H1 (cell line): ENCODE results near the gene GRIK2. TPM values are rescaled to one million over a fixed set of nuclear protein-coding genes. Genes with fewer than 3 reads are reported as not detected.

Experiments used
- CTCF ChIA-PET: fragments of 300-600 bp; sonication (Branson Sonifier 250); formaldehyde crosslinking; loops from one replicate; lab custom pipeline; 2021; ENCODE audit not compliant: partially characterized antibody; lab: Charles Lee
- POLR2A ChIA-PET: fragments of 300-600 bp; sonication (Branson Sonifier 250); formaldehyde crosslinking; loops from one replicate; lab custom pipeline; 2021; ENCODE audit warnings: inconsistent platforms; ENCODE audit not compliant: partially characterized antibody; lab: Charles Lee
- DNase-seq, 2 experiments: peaks; one replicate each; pipeline versions ENCODE4 v3.0.0 to v3.0.0-alpha.2; 2010 to 2022; ENCODE audit warnings: low spot score in 2 of 2, low read depth in 1 of 2, mixed read lengths in 1 of 2
- FAIRE-seq: peaks from 2 replicates; lab custom pipeline; 2011; peaks lifted over from hg19 to GRCh38; lab: Jason Lieb, UNC
- H2AFZ ChIP-seq: 2 replicates; pipeline ENCODE4 v1.8.1; 2012; ENCODE audit warnings: low read length, inconsistent platforms
- H2AK5ac ChIP-seq: 2 replicates; pipeline ENCODE4 v1.6.1; 2013; ENCODE audit warnings: low read depth, low read length
- H2BK120ac ChIP-seq: replicated peaks from 2 replicates; pipeline ENCODE3; 2013; ENCODE audit warnings: low read depth, low read length, inconsistent platforms
- H2BK12ac ChIP-seq: 2 replicates; pipeline ENCODE4 v1.6.1; 2013; ENCODE audit warnings: low read depth, low read length
- H2BK15ac ChIP-seq: 2 replicates; pipeline ENCODE4 v1.6.1; 2013; ENCODE audit warnings: low read length
- H2BK20ac ChIP-seq: 2 replicates; pipeline ENCODE4 v1.6.1; 2013; ENCODE audit warnings: low read length
- H2BK5ac ChIP-seq: 2 replicates; pipeline ENCODE4 v1.6.1; 2013; ENCODE audit warnings: low read depth, low read length
- H3K14ac ChIP-seq: 2 replicates; pipeline ENCODE4 v1.6.1; 2013; ENCODE audit warnings: inconsistent platforms; ENCODE audit not compliant: insufficient read length
- H3K18ac ChIP-seq: 2 replicates; pipeline ENCODE4 v1.6.1; 2013; ENCODE audit warnings: low read length; ENCODE audit errors: extremely low read depth
- H3K23ac ChIP-seq: 2 replicates; pipeline ENCODE4 v1.6.1; 2013; ENCODE audit warnings: inconsistent platforms; ENCODE audit not compliant: insufficient read length
- H3K23me2 ChIP-seq: 2 replicates; pipeline ENCODE4 v1.6.1; 2013; ENCODE audit warnings: low read depth, low read length
- H3K27ac ChIP-seq: 2 replicates; pipeline ENCODE4 v1.6.1; 2011; ENCODE audit warnings: low read depth, low read length, inconsistent platforms
- H3K27me3 ChIP-seq, 4 experiments: replicated peaks in 1 of 4; 1 replicate in 1 of 4; 2 replicates in 3 of 4; pipeline versions ENCODE4 v1.6.1 to v1.8.1; 2011 to 2013; ENCODE audit warnings: low read length in 3 of 4, mild to moderate bottlenecking in 3 of 4, inconsistent platforms in 2 of 4, mixed read lengths in 2 of 4, moderate library complexity in 1 of 4; ENCODE audit not compliant: control insufficient read depth in 3 of 4, insufficient read depth in 3 of 4; ENCODE audit errors: extremely low read depth in 1 of 4
- H3K36me3 ChIP-seq, 4 experiments: 2 replicates each; pipeline versions ENCODE4 v1.6.1 to v1.8.1; 2011 to 2013; ENCODE audit warnings: mild to moderate bottlenecking in 4 of 4, low read length in 3 of 4, moderate library complexity in 2 of 4, control low read depth in 1 of 4, inconsistent platforms in 1 of 4; ENCODE audit not compliant: insufficient read depth in 4 of 4, control insufficient read depth in 2 of 4
- H3K4ac ChIP-seq: replicated peaks from 2 replicates; pipeline ENCODE3; 2013; ENCODE audit warnings: low read length, low read depth, mixed read lengths, inconsistent platforms; ENCODE audit not compliant: insufficient read length
- H3K4me1 ChIP-seq, 4 experiments: replicated peaks in 1 of 4; 1 replicate in 1 of 4; 2 replicates in 3 of 4; pipeline versions ENCODE4 v1.6.1 to v1.8.1; 2011 to 2013; ENCODE audit warnings: low read length in 3 of 4, inconsistent platforms in 2 of 4, mixed read lengths in 1 of 4; ENCODE audit not compliant: insufficient read depth in 4 of 4, control insufficient read depth in 3 of 4
- H3K4me2 ChIP-seq, 2 experiments: 2 replicates each; pipeline versions ENCODE4 v1.6.1 to v1.8.1; 2011 to 2013; ENCODE audit warnings: low read depth in 2 of 2, low read length in 2 of 2, control low read depth in 1 of 2, inconsistent platforms in 1 of 2, mild to moderate bottlenecking in 1 of 2; ENCODE audit not compliant: insufficient read depth in 1 of 2
- H3K4me3 ChIP-seq, 4 experiments: fragments of 200-600, 300-600 bp in 1 of 4; sonication (generic), shearing (Covaris generic), sonication (Bioruptor Twin) in 1 of 4; 2 replicates each; pipeline versions ENCODE4 v1.5.1 to v1.8.1; 2011 to 2016; ENCODE audit warnings: low read length in 4 of 4, low read depth in 3 of 4, control low read depth in 2 of 4, inconsistent platforms in 2 of 4, mild to moderate bottlenecking in 2 of 4, mixed read lengths in 1 of 4, moderate library complexity in 1 of 4; ENCODE audit not compliant: insufficient read depth in 2 of 4; ENCODE audit errors: extremely low read depth in 1 of 4
- H3K56ac ChIP-seq: replicated peaks from 2 replicates; pipeline ENCODE3; 2013; ENCODE audit warnings: low read depth, mild to moderate bottlenecking, mixed read lengths, low read length, inconsistent platforms; ENCODE audit not compliant: insufficient read length
- H3K79me1 ChIP-seq: 2 replicates; pipeline ENCODE4 v1.6.1; 2013; ENCODE audit warnings: low read depth, low read length, control low read depth
- H3K79me2 ChIP-seq, 2 experiments: 2 replicates each; pipeline versions ENCODE4 v1.6.1 to v1.8.1; 2012 to 2013; ENCODE audit warnings: low read length in 2 of 2, mild to moderate bottlenecking in 2 of 2, inconsistent platforms in 1 of 2; ENCODE audit not compliant: insufficient read depth in 2 of 2, control insufficient read depth in 1 of 2
- H3K9ac ChIP-seq, 4 experiments: replicated peaks in 1 of 4; 1 replicate in 1 of 4; 2 replicates in 3 of 4; pipeline versions ENCODE4 v1.6.1 to v1.8.1; 2011 to 2013; ENCODE audit warnings: low read depth in 3 of 4, low read length in 3 of 4, control low read depth in 2 of 4, mild to moderate bottlenecking in 2 of 4, moderate library complexity in 2 of 4, inconsistent platforms in 1 of 4; ENCODE audit errors: extremely low read depth in 1 of 4
- H3K9me3 ChIP-seq, 2 experiments: 2 replicates each; pipeline versions ENCODE4 v1.6.1 to v1.8.1; 2012 to 2013; ENCODE audit warnings: mild to moderate bottlenecking in 2 of 2, moderate library complexity in 2 of 2, control low read depth in 1 of 2, inconsistent platforms in 1 of 2, low read depth in 1 of 2, low read length in 1 of 2, mixed read lengths in 1 of 2; ENCODE audit not compliant: insufficient read depth in 2 of 2
- H4K20me1 ChIP-seq, 2 experiments: replicated peaks in 1 of 2; 2 replicates each; pipeline versions ENCODE3 to v1.8.1; 2011 to 2013; ENCODE audit warnings: inconsistent platforms in 2 of 2, low read length in 2 of 2, mild to moderate bottlenecking in 1 of 2; ENCODE audit not compliant: insufficient read depth in 2 of 2, control insufficient read depth in 1 of 2
- H4K5ac ChIP-seq: 2 replicates; pipeline ENCODE4 v1.6.1; 2013; ENCODE audit warnings: low read length, low read depth, mixed read lengths, inconsistent platforms; ENCODE audit not compliant: insufficient read length
- H4K8ac ChIP-seq: 2 replicates; pipeline ENCODE4 v1.8.0; 2013; ENCODE audit warnings: mild to moderate bottlenecking, moderate library complexity, low read length, inconsistent platforms; ENCODE audit not compliant: insufficient read depth; ENCODE audit errors: extremely low read depth
- H4K91ac ChIP-seq: replicated peaks from 2 replicates; pipeline ENCODE3; 2013; ENCODE audit warnings: low read length, mixed read lengths, inconsistent platforms; ENCODE audit not compliant: insufficient read length
- ATF2 ChIP-seq: IDR thresholded peaks from 2 replicates; pipeline ENCODE4 v1.6.1; 2012; ENCODE audit warnings: low read length, inconsistent platforms
- CBX8 ChIP-seq: fragments of 300-800, 300-1000 bp; sonication (generic); IDR thresholded peaks from 2 replicates; pipeline ENCODE4 v1.7.1; 2016; ENCODE audit warnings: low read depth, low read length, borderline replicate concordance
- KDM5A ChIP-seq: fragments of 200-600 bp; IDR thresholded peaks from 2 replicates; pipeline ENCODE4 v1.7.1; 2012; ENCODE audit warnings: mild to moderate bottlenecking, low read length, inconsistent platforms, mixed read lengths
- POLR2AphosphoS5 ChIP-seq: IDR thresholded peaks from 2 replicates; pipeline ENCODE4 v1.6.1; 2011; ENCODE audit warnings: low read depth, low read length
- POU5F1 ChIP-seq: IDR thresholded peaks from 2 replicates; pipeline ENCODE4 v1.6.1; 2011; ENCODE audit warnings: low read depth, mild to moderate bottlenecking, low read length, moderate library complexity
- SAP30 ChIP-seq: fragments of 300-600 bp; sonication (generic); IDR thresholded peaks from 2 replicates; pipeline ENCODE4 v1.7.1; 2012; ENCODE audit warnings: low read length, moderate library complexity, mild to moderate bottlenecking, inconsistent platforms; ENCODE audit not compliant: insufficient read depth, insufficient replicate concordance
- SIN3A ChIP-seq, 2 experiments: IDR thresholded peaks in 1 of 2; conservative IDR thresholded peaks in 1 of 2; 2 replicates each; pipeline ENCODE4 v1.6.1; 2011 to 2012; ENCODE audit warnings: low read length in 2 of 2, improper control_type of control experiment in 1 of 2, low read depth in 1 of 2, mild to moderate bottlenecking in 1 of 2
- SP2 ChIP-seq: IDR thresholded peaks from 2 replicates; pipeline ENCODE4 v1.6.1; 2012; ENCODE audit warnings: mild to moderate bottlenecking, low read length, inconsistent platforms
- SP4 ChIP-seq: IDR thresholded peaks from 2 replicates; pipeline ENCODE4 v1.6.1; 2012; ENCODE audit warnings: low read length, inconsistent platforms
- SRF ChIP-seq: IDR thresholded peaks from 2 replicates; pipeline ENCODE4 v1.6.1; 2011; ENCODE audit warnings: mild to moderate bottlenecking, low read depth, low read length, moderate library complexity
- YY1 ChIP-seq: IDR thresholded peaks from 2 replicates; pipeline ENCODE4 v1.6.1; 2011; ENCODE audit warnings: low read depth, mild to moderate bottlenecking, low read length
- ZNF274 ChIP-seq: IDR thresholded peaks from 2 replicates; pipeline ENCODE4 v1.7.0; 2012; ENCODE audit warnings: low read length, borderline replicate concordance; ENCODE audit errors: extremely low read depth
- WGBS, 2 experiments: shearing (Covaris generic) in 1 of 2; methylation state at CpG; one replicate each; pipeline versions ENCODE4 v1.1.6 to v1.1.7; 2013 to 2015; ENCODE audit warnings: low lambda C conversion rate in 2 of 2, mixed read lengths in 2 of 2, inconsistent platforms in 1 of 2, low coverage in 1 of 2, missing lambda C conversion rate in 1 of 2; ENCODE audit not compliant: insufficient replicate concordance in 2 of 2, insufficient coverage in 1 of 2, insufficient read length in 1 of 2; ENCODE audit errors: extremely low coverage in 1 of 2, missing lambda C conversion rate in 1 of 2; 5-methylcytosine and 5-hydroxymethylcytosine counted together
- polyA plus RNA-seq, 7 experiments: library from polyadenylated mRNA; depleted of rRNA in 3 of 7; stranded (reverse) in 5 of 7; unstranded in 2 of 7; fragments of >200 nt in 5 of 7; fragments of 200-250 nt in 2 of 7; gene quantifications; 1 replicate in 5 of 7; 2 replicates in 1 of 7; 4 replicates in 1 of 7; pipeline versions ENCODE4 v1.2.1 to v1.2.3, GENCODE V29; 2011 to 2013; ENCODE audit warnings: missing spikeins in 2 of 7, mixed read lengths in 2 of 7
- total RNA-seq: library from RNA; stranded (reverse); fragmentation: NEBNext Ultra II Directional; extraction: Animal tissue kit (Norgen Biotek cat#: 25700); gene quantifications from 2 replicates; pipeline ENCODE4 v1.2.1, GENCODE V29; 2021

The GRIK2 gene
- total and polyA plus RNA-seq, 2 of the 8 experiments (the other 6 are each of a cell fraction or from before 2014, with no cell fraction given) = 1.8 to 2.2 TPM

- Histone ChIP-seq H3K56ac (no peak overlapping the region), H4K20me1 (no peaks in the 10 kb centered on the region), H3K27me3 (no peaks in the 10 kb centered on the region), H3K79me2 (no peaks in the 10 kb centered on the region), H3K18ac (no peak overlapping the region), H3K9me3 (no peaks in the 10 kb centered on the region), H3K23ac (no peak overlapping the region), H2BK12ac (no peak overlapping the region), H3K4me1 (no peaks in the 10 kb centered on the region), H4K5ac (no peak overlapping the region), H4K8ac (no peak overlapping the region), H4K91ac (no peak overlapping the region), H3K79me1 (no peaks in the 10 kb centered on the region), H2BK120ac (no peak overlapping the region), H3K14ac (no peak overlapping the region), H3K27ac (no peak overlapping the region), H2BK5ac (no peak overlapping the region), H2BK20ac (no peak overlapping the region), H3K36me3 (no peaks in the 10 kb centered on the region), H3K23me2 (no peaks in the 10 kb centered on the region), H3K4ac (no peak overlapping the region), H3K9ac (no peak overlapping the region), H2AFZ (no peak overlapping the region), H2AK5ac (no peak overlapping the region), H3K4me3 (no peak overlapping the region), H3K4me2 (no peak overlapping the region), H2BK15ac (no peak overlapping the region)
- ChIA-PET POLR2A (no interaction called here), CTCF (no interaction called here)
- FAIRE-seq (no peak), DNase-seq (no peak)
- TF ChIP-seq POU5F1 (no peak), ATF2 (no peak), SRF (no peak), YY1 (no peak), SIN3A (conservative IDR thresholded peaks at IDR 0.05 in 1 of 2, IDR thresholded peaks at IDR 0.05 in 1 of 2; ENCODE audit: low read depth in 1 of 2, low read length in 2 of 2) (no peak), ZNF274 (no peak), KDM5A (no peak), SP4 (no peak), SP2 (no peak), POLR2AphosphoS5 (no peak), CBX8 (no peak), SAP30 (no peak)
- 91% methylated on average over 1 of the region's 1 CpG; no CpG with 5 or more reads in 1 of the 2 experiments for WGBS, 2 experiments
Measured at GRCh38 chr6:101444717-101445116, 51.2 kb downstream of the GRIK2 start.
